Fibroblast of lung (primary cell): ENCODE data around the gene HELLS.

Source experiments
- EZH2 ChIP-seq: IDR thresholded peaks from 2 replicates; pipeline ENCODE4 v1.5.1; 2012; ENCODE audit warnings: low read length, control low read depth, mild to moderate bottlenecking; ENCODE audit errors: missing control alignments
- TF ChIP-seq, protein P1 (sequence below), 2 donors: IDR thresholded peaks in 1 of 2; conservative IDR thresholded peaks in 1 of 2; 1 replicate in 1 of 2; 2 replicates in 1 of 2; pipeline ENCODE4 v1.5.1; 2011 to 2012; ENCODE audit warnings: low read length in 2 of 2, control low read depth in 1 of 2, inconsistent platforms in 1 of 2, low read depth in 1 of 2, mild to moderate bottlenecking in 1 of 2

DNA sequence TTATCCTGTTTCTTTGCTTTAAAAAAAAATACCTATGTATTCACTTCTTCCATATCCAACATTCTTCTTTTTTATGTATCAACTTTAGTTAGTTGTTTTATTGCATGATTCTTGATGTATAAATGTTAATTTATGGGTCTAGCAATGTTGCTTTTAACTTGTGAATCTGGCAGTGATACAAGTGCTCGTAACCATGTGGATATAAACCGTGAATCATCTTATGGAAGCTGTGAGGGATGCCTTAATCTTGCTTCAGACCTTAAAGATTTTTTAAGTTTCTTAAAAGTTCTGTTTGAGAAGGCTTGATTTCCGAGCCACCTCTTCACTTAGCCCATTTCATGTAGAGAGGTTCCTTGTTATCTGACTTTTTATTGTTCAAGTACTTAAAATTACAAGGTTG is 25.9 kb downstream of the HELLS start:
- TF ChIP-seq, protein P1, sequence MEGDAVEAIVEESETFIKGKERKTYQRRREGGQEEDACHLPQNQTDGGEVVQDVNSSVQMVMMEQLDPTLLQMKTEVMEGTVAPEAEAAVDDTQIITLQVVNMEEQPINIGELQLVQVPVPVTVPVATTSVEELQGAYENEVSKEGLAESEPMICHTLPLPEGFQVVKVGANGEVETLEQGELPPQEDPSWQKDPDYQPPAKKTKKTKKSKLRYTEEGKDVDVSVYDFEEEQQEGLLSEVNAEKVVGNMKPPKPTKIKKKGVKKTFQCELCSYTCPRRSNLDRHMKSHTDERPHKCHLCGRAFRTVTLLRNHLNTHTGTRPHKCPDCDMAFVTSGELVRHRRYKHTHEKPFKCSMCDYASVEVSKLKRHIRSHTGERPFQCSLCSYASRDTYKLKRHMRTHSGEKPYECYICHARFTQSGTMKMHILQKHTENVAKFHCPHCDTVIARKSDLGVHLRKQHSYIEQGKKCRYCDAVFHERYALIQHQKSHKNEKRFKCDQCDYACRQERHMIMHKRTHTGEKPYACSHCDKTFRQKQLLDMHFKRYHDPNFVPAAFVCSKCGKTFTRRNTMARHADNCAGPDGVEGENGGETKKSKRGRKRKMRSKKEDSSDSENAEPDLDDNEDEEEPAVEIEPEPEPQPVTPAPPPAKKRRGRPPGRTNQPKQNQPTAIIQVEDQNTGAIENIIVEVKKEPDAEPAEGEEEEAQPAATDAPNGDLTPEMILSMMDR (conservative IDR thresholded peaks at IDR 0.05 in 1 of 2, IDR thresholded peaks at IDR 0.05 in 1 of 2; ENCODE audit: low read depth in 1 of 2, low read length in 2 of 2), result no peak
- TF ChIP-seq EZH2, result no peak
